Panc1 (cell line): ENCODE data around the gene CAP1.

Source experiments
- POLR2AphosphoS5 ChIP-seq: IDR thresholded peaks from 2 replicates; pipeline ENCODE4 v1.6.1; 2012; ENCODE audit warnings: mild to moderate bottlenecking, low read depth, low read length, moderate library complexity
- SIN3A ChIP-seq: IDR thresholded peaks from 2 replicates; pipeline ENCODE4 v1.6.1; 2012; ENCODE audit warnings: low read depth, mild to moderate bottlenecking, low read length, moderate library complexity, borderline replicate concordance; ENCODE audit not compliant: insufficient read depth
- TCF7L2 ChIP-seq: IDR thresholded peaks from 2 replicates; pipeline ENCODE4 v1.6.1; 2011; ENCODE audit warnings: mild to moderate bottlenecking, low read depth, low read length, inconsistent platforms
- TF ChIP-seq, protein P1 (sequence below): fragments of 450-650 bp; IDR thresholded peaks from 2 replicates; pipeline ENCODE4 v1.5.1; 2017; ENCODE audit warnings: mild to moderate bottlenecking
- TF ChIP-seq, protein P2 (sequence below), 2 experiments: IDR thresholded peaks; 2 replicates each; pipeline ENCODE4 v1.6.1; 2011 to 2012; ENCODE audit warnings: low read depth in 2 of 2, control low read depth in 1 of 2, low read length in 1 of 2, mild to moderate bottlenecking in 1 of 2, moderate library complexity in 1 of 2; ENCODE audit not compliant: insufficient read depth in 1 of 2

DNA sequence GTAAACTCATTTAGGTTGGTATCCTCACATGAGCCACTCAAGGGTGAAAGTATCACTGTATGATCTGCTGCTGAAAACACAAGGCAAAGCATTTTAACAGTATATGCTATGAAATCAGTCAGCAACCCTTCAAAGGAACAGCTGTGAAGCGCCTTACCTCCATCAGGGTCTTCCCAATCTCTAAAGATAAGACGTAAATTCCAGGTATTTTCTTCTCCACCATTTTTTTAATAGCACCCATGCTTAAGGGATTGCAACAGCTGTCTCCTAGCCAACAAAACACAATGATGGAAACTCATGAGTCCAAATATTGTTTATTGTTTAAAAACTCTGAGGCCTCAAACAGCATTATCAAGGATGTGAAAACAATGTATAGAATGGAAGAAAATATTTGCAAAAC, 51.7 kb downstream of the CAP1 start:
- TF ChIP-seq, protein P1, sequence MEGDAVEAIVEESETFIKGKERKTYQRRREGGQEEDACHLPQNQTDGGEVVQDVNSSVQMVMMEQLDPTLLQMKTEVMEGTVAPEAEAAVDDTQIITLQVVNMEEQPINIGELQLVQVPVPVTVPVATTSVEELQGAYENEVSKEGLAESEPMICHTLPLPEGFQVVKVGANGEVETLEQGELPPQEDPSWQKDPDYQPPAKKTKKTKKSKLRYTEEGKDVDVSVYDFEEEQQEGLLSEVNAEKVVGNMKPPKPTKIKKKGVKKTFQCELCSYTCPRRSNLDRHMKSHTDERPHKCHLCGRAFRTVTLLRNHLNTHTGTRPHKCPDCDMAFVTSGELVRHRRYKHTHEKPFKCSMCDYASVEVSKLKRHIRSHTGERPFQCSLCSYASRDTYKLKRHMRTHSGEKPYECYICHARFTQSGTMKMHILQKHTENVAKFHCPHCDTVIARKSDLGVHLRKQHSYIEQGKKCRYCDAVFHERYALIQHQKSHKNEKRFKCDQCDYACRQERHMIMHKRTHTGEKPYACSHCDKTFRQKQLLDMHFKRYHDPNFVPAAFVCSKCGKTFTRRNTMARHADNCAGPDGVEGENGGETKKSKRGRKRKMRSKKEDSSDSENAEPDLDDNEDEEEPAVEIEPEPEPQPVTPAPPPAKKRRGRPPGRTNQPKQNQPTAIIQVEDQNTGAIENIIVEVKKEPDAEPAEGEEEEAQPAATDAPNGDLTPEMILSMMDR, result no peak
- TF ChIP-seq, protein P2, sequence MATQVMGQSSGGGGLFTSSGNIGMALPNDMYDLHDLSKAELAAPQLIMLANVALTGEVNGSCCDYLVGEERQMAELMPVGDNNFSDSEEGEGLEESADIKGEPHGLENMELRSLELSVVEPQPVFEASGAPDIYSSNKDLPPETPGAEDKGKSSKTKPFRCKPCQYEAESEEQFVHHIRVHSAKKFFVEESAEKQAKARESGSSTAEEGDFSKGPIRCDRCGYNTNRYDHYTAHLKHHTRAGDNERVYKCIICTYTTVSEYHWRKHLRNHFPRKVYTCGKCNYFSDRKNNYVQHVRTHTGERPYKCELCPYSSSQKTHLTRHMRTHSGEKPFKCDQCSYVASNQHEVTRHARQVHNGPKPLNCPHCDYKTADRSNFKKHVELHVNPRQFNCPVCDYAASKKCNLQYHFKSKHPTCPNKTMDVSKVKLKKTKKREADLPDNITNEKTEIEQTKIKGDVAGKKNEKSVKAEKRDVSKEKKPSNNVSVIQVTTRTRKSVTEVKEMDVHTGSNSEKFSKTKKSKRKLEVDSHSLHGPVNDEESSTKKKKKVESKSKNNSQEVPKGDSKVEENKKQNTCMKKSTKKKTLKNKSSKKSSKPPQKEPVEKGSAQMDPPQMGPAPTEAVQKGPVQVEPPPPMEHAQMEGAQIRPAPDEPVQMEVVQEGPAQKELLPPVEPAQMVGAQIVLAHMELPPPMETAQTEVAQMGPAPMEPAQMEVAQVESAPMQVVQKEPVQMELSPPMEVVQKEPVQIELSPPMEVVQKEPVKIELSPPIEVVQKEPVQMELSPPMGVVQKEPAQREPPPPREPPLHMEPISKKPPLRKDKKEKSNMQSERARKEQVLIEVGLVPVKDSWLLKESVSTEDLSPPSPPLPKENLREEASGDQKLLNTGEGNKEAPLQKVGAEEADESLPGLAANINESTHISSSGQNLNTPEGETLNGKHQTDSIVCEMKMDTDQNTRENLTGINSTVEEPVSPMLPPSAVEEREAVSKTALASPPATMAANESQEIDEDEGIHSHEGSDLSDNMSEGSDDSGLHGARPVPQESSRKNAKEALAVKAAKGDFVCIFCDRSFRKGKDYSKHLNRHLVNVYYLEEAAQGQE (IDR thresholded peaks at IDR 0.05; ENCODE audit: insufficient read depth in 1 of 2, low read depth in 2 of 2, low read length in 1 of 2), result no peak
- TF ChIP-seq POLR2AphosphoS5 (no peak), TCF7L2 (no peak), SIN3A (no peak)
